ENCODE results near the gene SPTBN1. TPM values are rescaled to one million over a fixed set of nuclear protein-coding genes. Genes with fewer than 3 reads are reported as not detected.

SPTBN1 gene
- polyA plus RNA-seq, 4 donors: 27.1 to 195 (median 51.1) TPM

- 21 to 40% (median 32%) methylated on average over 10 of the region's 10 CpGs for WGBS, 3 donors
- H3K27me3 ChIP-seq (ENCODE audit: control insufficient read depth in 3 of 3, insufficient read depth in 3 of 3, low read length in 3 of 3): no peaks in the 10 kb centered on the region
- no peak for FAIRE-seq
- peaks cover 0 to 25% (median 0%) of the 10 kb centered on the region in 3 donors for H3K36me3 ChIP-seq (ENCODE audit: control insufficient read depth in 3 of 3, insufficient read depth in 2 of 3, low read depth in 1 of 3, low read length in 3 of 3)
- peak overlapping the region in 2 of 3 donors; percentile 34 to 40 for H3K27ac ChIP-seq (ENCODE audit: low read depth in 1 of 3, low read length in 2 of 3)
- H3K9me3 ChIP-seq (ENCODE audit: control insufficient read depth in 2 of 2, insufficient read depth in 1 of 2, low read depth in 1 of 2, low read length in 1 of 2): no peaks in the 10 kb centered on the region
- H3K4me3 ChIP-seq (ENCODE audit: low read depth in 1 of 3, low read length in 3 of 3): no peak overlapping the region
- H3K4me1 ChIP-seq (ENCODE audit: control insufficient read depth in 3 of 3, insufficient read depth in 2 of 3, low read depth in 1 of 3, low read length in 2 of 3): peaks cover 16 to 57% (median 23%) of the 10 kb centered on the region in 3 donors
- DNase-seq: peak; percentile 66 to 75
Observed at GRCh38 chr2:54604871-54605270, 148.7 kb downstream of the SPTBN1 start.

- Histone ChIP-seq H3K4me3 (ENCODE audit: low read depth in 1 of 3, low read length in 3 of 3) (no peak overlapping the region), H3K27ac (ENCODE audit: low read depth in 1 of 3, low read length in 2 of 3) (peak overlapping the region in 1 of 3 donors; percentile 11), H3K36me3 (ENCODE audit: control insufficient read depth in 3 of 3, insufficient read depth in 2 of 3, low read depth in 1 of 3, low read length in 3 of 3) (peaks cover 0 to 23% (median 0%) of the 10 kb centered on the region in 3 donors), H3K4me1 (ENCODE audit: control insufficient read depth in 3 of 3, insufficient read depth in 2 of 3, low read depth in 1 of 3, low read length in 2 of 3) (peaks cover 16 to 53% (median 25%) of the 10 kb centered on the region in 3 donors), H3K27me3 (ENCODE audit: control insufficient read depth in 3 of 3, insufficient read depth in 3 of 3, low read length in 3 of 3) (no peaks in the 10 kb centered on the region), H3K9me3 (ENCODE audit: control insufficient read depth in 2 of 2, insufficient read depth in 1 of 2, low read depth in 1 of 2, low read length in 1 of 2) (no peaks in the 10 kb centered on the region)
- 87 to 95% (median 88%) methylated on average over 3 of the region's 3 CpGs for WGBS, 3 donors
- DNase-seq: no peak
- no peak for FAIRE-seq
Observed at GRCh38 chr2:54605836-54606235, 149.7 kb downstream of the SPTBN1 start.

- no peak for DNase-seq
- Histone ChIP-seq H3K27me3 (ENCODE audit: control insufficient read depth in 3 of 3, insufficient read depth in 3 of 3, low read length in 3 of 3) (no peaks in the 10 kb centered on the region), H3K9me3 (ENCODE audit: control insufficient read depth in 2 of 2, insufficient read depth in 1 of 2, low read depth in 1 of 2, low read length in 1 of 2) (no peaks in the 10 kb centered on the region), H3K27ac (ENCODE audit: low read depth in 1 of 3, low read length in 2 of 3) (peak overlapping the region in 1 of 3 donors; percentile 11), H3K4me3 (ENCODE audit: low read depth in 1 of 3, low read length in 3 of 3) (no peak overlapping the region), H3K36me3 (ENCODE audit: control insufficient read depth in 3 of 3, insufficient read depth in 2 of 3, low read depth in 1 of 3, low read length in 3 of 3) (peaks cover 0 to 19% (median 0%) of the 10 kb centered on the region in 3 donors), H3K4me1 (ENCODE audit: control insufficient read depth in 3 of 3, insufficient read depth in 2 of 3, low read depth in 1 of 3, low read length in 2 of 3) (peaks cover 13 to 46% (median 19%) of the 10 kb centered on the region in 3 donors)
- FAIRE-seq: no peak
- 72 to 87% (median 83%) methylated on average over 12 of the region's 12 CpGs for WGBS, 3 donors
Observed at GRCh38 chr2:54606393-54606958, 150.3 kb downstream of the SPTBN1 start.

- DNase-seq (no peak), FAIRE-seq (no peak)
- 94 to 98% (median 97%) methylated on average over 3 of the region's 3 CpGs for WGBS, 3 donors
- H3K9me3 ChIP-seq (ENCODE audit: control insufficient read depth in 2 of 2, insufficient read depth in 1 of 2, low read depth in 1 of 2, low read length in 1 of 2): no peaks in the 10 kb centered on the region
- peaks cover 8 to 33% (median 10%) of the 10 kb centered on the region in 3 donors for H3K4me1 ChIP-seq (ENCODE audit: control insufficient read depth in 3 of 3, insufficient read depth in 2 of 3, low read depth in 1 of 3, low read length in 2 of 3)
- no peak overlapping the region for H3K27ac ChIP-seq (ENCODE audit: low read depth in 1 of 3, low read length in 2 of 3)
- no peaks in the 10 kb centered on the region for H3K27me3 ChIP-seq (ENCODE audit: control insufficient read depth in 3 of 3, insufficient read depth in 3 of 3, low read length in 3 of 3)
- H3K4me3 ChIP-seq (ENCODE audit: low read depth in 1 of 3, low read length in 3 of 3): no peak overlapping the region
- peaks cover 0 to 18% (median 2%) of the 10 kb centered on the region in 3 donors for H3K36me3 ChIP-seq (ENCODE audit: control insufficient read depth in 3 of 3, insufficient read depth in 2 of 3, low read depth in 1 of 3, low read length in 3 of 3)
Observed at GRCh38 chr2:54608224-54608623, 152.1 kb downstream of the SPTBN1 start.

- peaks cover 2 to 18% (median 3%) of the 10 kb centered on the region in 3 donors for H3K36me3 ChIP-seq (ENCODE audit: control insufficient read depth in 3 of 3, insufficient read depth in 2 of 3, low read depth in 1 of 3, low read length in 3 of 3)
- 89 to 94% (median 89%) methylated on average over 5 of the region's 5 CpGs for whole genome bisulfite sequencing, 3 donors
- DNase-seq: no peak
- peaks cover 3 to 23% (median 10%) of the 10 kb centered on the region in 3 donors for H3K4me1 ChIP-seq (ENCODE audit: control insufficient read depth in 3 of 3, insufficient read depth in 2 of 3, low read depth in 1 of 3, low read length in 2 of 3)
- H3K27ac ChIP-seq (ENCODE audit: low read depth in 1 of 3, low read length in 2 of 3): peak overlapping the region in 1 of 3 donors; percentile 10
- H3K4me3 ChIP-seq (ENCODE audit: low read depth in 1 of 3, low read length in 3 of 3): no peak overlapping the region
- H3K27me3 ChIP-seq (ENCODE audit: control insufficient read depth in 3 of 3, insufficient read depth in 3 of 3, low read length in 3 of 3): no peaks in the 10 kb centered on the region
- H3K9me3 ChIP-seq (ENCODE audit: control insufficient read depth in 2 of 2, insufficient read depth in 1 of 2, low read depth in 1 of 2, low read length in 1 of 2): no peaks in the 10 kb centered on the region
- no peak for FAIRE-seq
Observed at GRCh38 chr2:54609241-54609640, 153.1 kb downstream of the SPTBN1 start.

GRCh38 chr2:54609647-54610046 is 153.5 kb downstream of the SPTBN1 start:
- Histone ChIP-seq H3K4me1 (ENCODE audit: control insufficient read depth in 3 of 3, insufficient read depth in 2 of 3, low read depth in 1 of 3, low read length in 2 of 3) (peaks cover 3 to 19% (median 10%) of the 10 kb centered on the region in 3 donors), H3K4me3 (ENCODE audit: low read depth in 1 of 3, low read length in 3 of 3) (no peak overlapping the region), H3K27ac (ENCODE audit: low read depth in 1 of 3, low read length in 2 of 3) (peak overlapping the region in 2 of 3 donors; percentile 9 to 10), H3K27me3 (ENCODE audit: control insufficient read depth in 3 of 3, insufficient read depth in 3 of 3, low read length in 3 of 3) (no peaks in the 10 kb centered on the region), H3K9me3 (ENCODE audit: control insufficient read depth in 2 of 2, insufficient read depth in 1 of 2, low read depth in 1 of 2, low read length in 1 of 2) (no peaks in the 10 kb centered on the region), H3K36me3 (ENCODE audit: control insufficient read depth in 3 of 3, insufficient read depth in 2 of 3, low read depth in 1 of 3, low read length in 3 of 3) (peaks cover 2 to 22% (median 3%) of the 10 kb centered on the region in 3 donors)
- 26 to 58% (median 39%) methylated on average over 3 of the region's 3 CpGs for WGBS, 3 donors
- FAIRE-seq: no peak
- peak in 1 of 2 donors; percentile 74 for DNase-seq

GRCh38 chr2:54610700-54611099 is 154.6 kb downstream of the SPTBN1 start:
- Histone ChIP-seq H3K27ac (ENCODE audit: low read depth in 1 of 3, low read length in 2 of 3) (no peak overlapping the region), H3K4me3 (ENCODE audit: low read depth in 1 of 3, low read length in 3 of 3) (no peak overlapping the region), H3K27me3 (ENCODE audit: control insufficient read depth in 3 of 3, insufficient read depth in 3 of 3, low read length in 3 of 3) (no peaks in the 10 kb centered on the region), H3K9me3 (ENCODE audit: control insufficient read depth in 2 of 2, insufficient read depth in 1 of 2, low read depth in 1 of 2, low read length in 1 of 2) (no peaks in the 10 kb centered on the region), H3K36me3 (ENCODE audit: control insufficient read depth in 3 of 3, insufficient read depth in 2 of 3, low read depth in 1 of 3, low read length in 3 of 3) (peaks cover 4 to 31% (median 5%) of the 10 kb centered on the region in 3 donors), H3K4me1 (ENCODE audit: control insufficient read depth in 3 of 3, insufficient read depth in 2 of 3, low read depth in 1 of 3, low read length in 2 of 3) (peaks cover 0 to 13% (median 10%) of the 10 kb centered on the region in 3 donors)
- WGBS, 3 donors: 51 to 61% (median 60%) methylated on average over 1 of the region's 1 CpG
- no peak for FAIRE-seq
- DNase-seq: no peak

- H3K27ac ChIP-seq (ENCODE audit: low read depth in 1 of 3, low read length in 2 of 3): no peak overlapping the region
Observed at GRCh38 chr2:54611830-54612545, 155.9 kb downstream of the SPTBN1 start.

More at GRCh38 chr2:54611830-54612545, 155.9 kb downstream of the SPTBN1 start:
- H3K4me1 ChIP-seq (ENCODE audit: control insufficient read depth in 3 of 3, insufficient read depth in 2 of 3, low read depth in 1 of 3, low read length in 2 of 3): peaks cover 0 to 10% (median 8%) of the 10 kb centered on the region in 3 donors
- H3K9me3 ChIP-seq (ENCODE audit: control insufficient read depth in 2 of 2, insufficient read depth in 1 of 2, low read depth in 1 of 2, low read length in 1 of 2): no peaks in the 10 kb centered on the region
- no peak for FAIRE-seq
- DNase-seq: peak in 1 of 2 donors; percentile 26
- no peaks in the 10 kb centered on the region for H3K27me3 ChIP-seq (ENCODE audit: control insufficient read depth in 3 of 3, insufficient read depth in 3 of 3, low read length in 3 of 3)
- peaks cover 6 to 33% (median 7%) of the 10 kb centered on the region in 3 donors for H3K36me3 ChIP-seq (ENCODE audit: control insufficient read depth in 3 of 3, insufficient read depth in 2 of 3, low read depth in 1 of 3, low read length in 3 of 3)
- WGBS, 3 donors: 91 to 95% (median 92%) methylated on average over 14 of the region's 14 CpGs
- no peak overlapping the region for H3K4me3 ChIP-seq (ENCODE audit: low read depth in 1 of 3, low read length in 3 of 3)

All from small intestine (tissue), 7 donors.